HEK293 (cell line): Measurements from ENCODE around the gene EEF2KMT.
A peak's percentile ranks its signal among the peaks of the same experiment; 100 is the strongest.

Experiments
- GLIS1 ChIP-seq: fragments of 450-650 bp; formaldehyde crosslinking; IDR thresholded peaks from 2 replicates; pipeline ENCODE4 v1.5.1; 2016; ENCODE audit warnings: missing biosample characterization, missing genetic modification characterization
- GLIS2 ChIP-seq: fragments of 450-650 bp; formaldehyde crosslinking; IDR thresholded peaks from 2 replicates; pipeline ENCODE4 v1.5.1; 2016; ENCODE audit warnings: missing biosample characterization, missing genetic modification characterization
- HOXD13 ChIP-seq: sonication (generic); formaldehyde crosslinking; IDR thresholded peaks from 2 replicates; pipeline ENCODE4 v1.8.0; 2022; ENCODE audit warnings: missing genetic modification reagents, borderline replicate concordance
- KLF7 ChIP-seq: fragments of 450-650 bp; formaldehyde crosslinking; IDR thresholded peaks from 2 replicates; pipeline ENCODE4 v1.5.1; 2016; ENCODE audit warnings: missing biosample characterization, missing genetic modification characterization, borderline replicate concordance
- OSR2 ChIP-seq: fragments of 450-650 bp; formaldehyde crosslinking; IDR thresholded peaks from 2 replicates; pipeline ENCODE4 v1.5.1; 2016; ENCODE audit warnings: missing biosample characterization, missing genetic modification characterization
- PRDM1 ChIP-seq: fragments of 450-650 bp; formaldehyde crosslinking; IDR thresholded peaks from 2 replicates; pipeline ENCODE4; 2016; ENCODE audit warnings: missing biosample characterization, missing genetic modification characterization
- RBAK ChIP-seq: fragments of 450-650 bp; formaldehyde crosslinking; IDR thresholded peaks from 2 replicates; pipeline ENCODE4 v1.5.1; 2016; ENCODE audit warnings: missing biosample characterization, missing genetic modification characterization
- SP3 ChIP-seq: fragments of 450-650 bp; formaldehyde crosslinking; IDR thresholded peaks from 2 replicates; pipeline ENCODE4 v1.5.1; 2016; ENCODE audit warnings: missing biosample characterization, missing genetic modification characterization
- TRIM28 ChIP-seq: IDR thresholded peaks from 2 replicates; pipeline ENCODE4 v1.6.1; 2011; ENCODE audit warnings: low read length, control low read depth, borderline replicate concordance
- ZBTB20 ChIP-seq: fragments of 450-650 bp; formaldehyde crosslinking; IDR thresholded peaks from 2 replicates; pipeline ENCODE4 v1.5.1; 2016; ENCODE audit warnings: missing biosample characterization, missing genetic modification characterization
- ZBTB21 ChIP-seq: fragments of 450-650 bp; formaldehyde crosslinking; IDR thresholded peaks from 2 replicates; pipeline ENCODE4 v1.5.1; 2017; ENCODE audit warnings: missing biosample characterization, missing genetic modification characterization
- ZBTB48 ChIP-seq: fragments of 450-650 bp; formaldehyde crosslinking; IDR thresholded peaks from 2 replicates; pipeline ENCODE4 v1.5.1; 2016; ENCODE audit warnings: missing biosample characterization, missing genetic modification characterization
- ZBTB49 ChIP-seq: fragments of 450-650 bp; formaldehyde crosslinking; IDR thresholded peaks from 2 replicates; pipeline ENCODE4 v1.5.1; 2016; ENCODE audit warnings: missing biosample characterization, missing genetic modification characterization, low read depth
- ZBTB8A ChIP-seq: fragments of 450-650 bp; formaldehyde crosslinking; IDR thresholded peaks from 2 replicates; pipeline ENCODE4 v1.5.1; 2016; ENCODE audit warnings: missing biosample characterization, missing genetic modification characterization
- ZIC2 ChIP-seq: fragments of 450-650 bp; formaldehyde crosslinking; IDR thresholded peaks from 2 replicates; pipeline ENCODE4 v1.5.1; 2016; ENCODE audit warnings: missing biosample characterization, missing genetic modification characterization
- ZNF114 ChIP-seq: fragments of 450-650 bp; formaldehyde crosslinking; IDR thresholded peaks from 2 replicates; pipeline ENCODE4 v1.5.0; 2017; ENCODE audit warnings: missing biosample characterization, missing genetic modification characterization
- ZNF146 ChIP-seq: fragments of 450-650 bp; formaldehyde crosslinking; IDR thresholded peaks from 2 replicates; pipeline ENCODE4 v1.5.1; 2016; ENCODE audit warnings: missing biosample characterization, missing genetic modification characterization
- ZNF16 ChIP-seq: fragments of 450-650 bp; formaldehyde crosslinking; IDR thresholded peaks from 2 replicates; pipeline ENCODE4 v1.5.1; 2016; ENCODE audit warnings: low read depth, missing biosample characterization, missing genetic modification characterization
- ZNF2 ChIP-seq: fragments of 450-650 bp; formaldehyde crosslinking; IDR thresholded peaks from 2 replicates; pipeline ENCODE4 v1.5.1; 2016; ENCODE audit warnings: missing biosample characterization, missing genetic modification characterization
- ZNF248 ChIP-seq: fragments of 450-650 bp; formaldehyde crosslinking; IDR thresholded peaks from 2 replicates; pipeline ENCODE4 v1.5.1; 2017; ENCODE audit warnings: missing biosample characterization, missing genetic modification characterization
- ZNF266 ChIP-seq: fragments of 450-650 bp; formaldehyde crosslinking; IDR thresholded peaks from 2 replicates; pipeline ENCODE4 v1.5.1; 2016; ENCODE audit warnings: missing biosample characterization, missing genetic modification characterization, low read depth
- ZNF324 ChIP-seq: fragments of 450-650 bp; formaldehyde crosslinking; IDR thresholded peaks from 2 replicates; pipeline ENCODE4 v1.5.1; 2016; ENCODE audit warnings: missing biosample characterization, missing genetic modification characterization
- ZNF350 ChIP-seq: fragments of 450-650 bp; formaldehyde crosslinking; IDR thresholded peaks from 2 replicates; pipeline ENCODE4 v1.5.0; 2017; ENCODE audit warnings: missing biosample characterization, mild to moderate bottlenecking, missing genetic modification characterization
- ZNF366 ChIP-seq: fragments of 450-650 bp; formaldehyde crosslinking; conservative IDR thresholded peaks from 2 replicates; pipeline ENCODE4 v1.5.1; 2016; ENCODE audit warnings: missing biosample characterization, missing genetic modification characterization
- ZNF391 ChIP-seq: fragments of 450-650 bp; formaldehyde crosslinking; IDR thresholded peaks from 2 replicates; pipeline ENCODE4 v1.5.1; 2016; ENCODE audit warnings: low read depth, missing biosample characterization, missing genetic modification characterization, borderline replicate concordance
- ZNF394 ChIP-seq: fragments of 450-650 bp; formaldehyde crosslinking; IDR thresholded peaks from 2 replicates; pipeline ENCODE4 v1.5.1; 2016; ENCODE audit warnings: missing biosample characterization, missing genetic modification characterization, mild to moderate bottlenecking, moderate library complexity, borderline replicate concordance
- ZNF416 ChIP-seq: fragments of 450-650 bp; formaldehyde crosslinking; IDR thresholded peaks from 2 replicates; pipeline ENCODE4 v1.5.1; 2016; ENCODE audit warnings: missing biosample characterization, missing genetic modification characterization
- ZNF488 ChIP-seq: fragments of 450-650 bp; formaldehyde crosslinking; IDR thresholded peaks from 2 replicates; pipeline ENCODE4 v1.5.1; 2016; ENCODE audit warnings: missing biosample characterization, missing genetic modification characterization
- ZNF510 ChIP-seq: fragments of 450-650 bp; formaldehyde crosslinking; IDR thresholded peaks from 2 replicates; pipeline ENCODE4 v1.5.1; 2018; ENCODE audit warnings: mild to moderate bottlenecking, missing genetic modification characterization, missing biosample characterization; ENCODE audit not compliant: insufficient replicate concordance
- ZNF521 ChIP-seq: fragments of 450-650 bp; formaldehyde crosslinking; IDR thresholded peaks from 2 replicates; pipeline ENCODE4 v1.5.1; 2017; ENCODE audit warnings: missing biosample characterization, mild to moderate bottlenecking, missing genetic modification characterization
- ZNF544 ChIP-seq: fragments of 450-650 bp; formaldehyde crosslinking; IDR thresholded peaks from 2 replicates; pipeline ENCODE4 v1.5.0; 2017; ENCODE audit warnings: missing biosample characterization, missing genetic modification characterization
- ZNF621 ChIP-seq: fragments of 450-650 bp; formaldehyde crosslinking; IDR thresholded peaks from 2 replicates; pipeline ENCODE4 v1.5.1; 2017; ENCODE audit warnings: missing biosample characterization, missing genetic modification characterization
- ZNF624 ChIP-seq: fragments of 450-650 bp; formaldehyde crosslinking; IDR thresholded peaks from 2 replicates; pipeline ENCODE4 v1.5.1; 2017; ENCODE audit warnings: missing biosample characterization, missing genetic modification characterization
- ZNF626 ChIP-seq: fragments of 450-650 bp; sonication (Bioruptor Pico); formaldehyde crosslinking; IDR thresholded peaks from 2 replicates; pipeline ENCODE4 v1.5.1; 2018; ENCODE audit warnings: missing biosample characterization, missing genetic modification characterization, inconsistent platforms
- ZNF660 ChIP-seq: fragments of 450-650 bp; IDR thresholded peaks from 2 replicates; pipeline ENCODE4 v1.5.1; 2018; ENCODE audit warnings: missing biosample characterization, mild to moderate bottlenecking, missing genetic modification characterization
- ZNF664 ChIP-seq: fragments of 450-650 bp; formaldehyde crosslinking; IDR thresholded peaks from 2 replicates; pipeline ENCODE4 v1.5.1; 2016; ENCODE audit warnings: missing biosample characterization, missing genetic modification characterization
- ZNF747 ChIP-seq: fragments of 450-650 bp; formaldehyde crosslinking; IDR thresholded peaks from 2 replicates; pipeline ENCODE4 v1.5.1; 2016; ENCODE audit warnings: missing biosample characterization, missing genetic modification characterization
- ZNF776 ChIP-seq: fragments of 450-650 bp; formaldehyde crosslinking; IDR thresholded peaks from 2 replicates; pipeline ENCODE4 v1.5.0; 2017; ENCODE audit warnings: missing biosample characterization, missing genetic modification characterization, borderline replicate concordance
- ZNF785 ChIP-seq: fragments of 450-650 bp; formaldehyde crosslinking; IDR thresholded peaks from 2 replicates; pipeline ENCODE4 v1.5.1; 2016; ENCODE audit warnings: missing biosample characterization, missing genetic modification characterization
- ZNF792 ChIP-seq: fragments of 450-650 bp; formaldehyde crosslinking; IDR thresholded peaks from 2 replicates; pipeline ENCODE4 v1.5.1; 2016; ENCODE audit warnings: missing biosample characterization, missing genetic modification characterization
- ZNF837 ChIP-seq: fragments of 450-650 bp; formaldehyde crosslinking; IDR thresholded peaks from 2 replicates; pipeline ENCODE4 v1.5.1; 2016; ENCODE audit warnings: missing biosample characterization, missing genetic modification characterization
- ZSCAN30 ChIP-seq: fragments of 450-650 bp; IDR thresholded peaks from 2 replicates; pipeline ENCODE4 v1.5.1; 2018; ENCODE audit warnings: missing biosample characterization, mild to moderate bottlenecking, missing genetic modification characterization, moderate library complexity

EEF2KMT gene

GRCh38 chr16:5071681-5072333 lies 25.8 kb downstream of the EEF2KMT start, which contains the start of gene ALG1 (continued):
- 0 out of 2 replicates have a peak, but pooled peaks have one; percentile 8 for TF ChIP-seq ZSCAN30 (tag by site-specific recombination)
- TF ChIP-seq ZNF621 (tag by site-specific recombination), result no peak
- no peak for TF ChIP-seq KLF7 (tag by site-specific recombination)
- TF ChIP-seq ZNF248, result no peak
- TF ChIP-seq ZNF394 (tag by site-specific recombination), result no peak; the same call in 1 of the 2 replicates
- TF ChIP-seq TRIM28, result no peak
- TF ChIP-seq OSR2 (tag by site-specific recombination), result no peak
- TF ChIP-seq ZNF521 (tag by site-specific recombination), result no peak
- TF ChIP-seq GLIS2 (tag by site-specific recombination), result no peak
- 0 out of 2 replicates have a peak, but pooled peaks have one; percentile 64 for TF ChIP-seq ZNF792 (tag by site-specific recombination)
- no peak for TF ChIP-seq ZNF544 (tag by site-specific recombination)
- TF ChIP-seq ZNF146, result 0 out of 2 replicates have a peak, but pooled peaks have one; percentile 16
- peak; percentile 79; the same call in 1 of the 2 replicates for TF ChIP-seq ZNF324 (tag by site-specific recombination)
- TF ChIP-seq ZNF114 (tag by site-specific recombination), result no peak
- TF ChIP-seq ZNF350 (tag by site-specific recombination), result no peak
- peak; percentile 62 for TF ChIP-seq SP3 (tag by site-specific recombination)
- TF ChIP-seq ZBTB48 (tag by site-specific recombination), result 0 out of 2 replicates have a peak, but pooled peaks have one; percentile 13
- TF ChIP-seq ZBTB21 (tag by site-specific recombination), result no peak
- no peak for TF ChIP-seq ZNF837 (tag by site-specific recombination)
- no peak for TF ChIP-seq ZNF16 (tag by site-specific recombination)
- TF ChIP-seq ZBTB49 (tag by site-specific recombination), result no peak
- no peak for TF ChIP-seq ZNF266 (tag by site-specific recombination)
- 0 out of 2 replicates have a peak, but pooled peaks have one; percentile 77 for TF ChIP-seq ZNF391
- TF ChIP-seq ZNF2 (tag by site-specific recombination), result peak; percentile 74
- no peak for TF ChIP-seq ZNF785 (tag by site-specific recombination)
- no peak for TF ChIP-seq ZIC2 (tag by site-specific recombination)
- TF ChIP-seq ZNF626 (tag by site-specific recombination), result no peak
- no peak for TF ChIP-seq ZNF776 (tag by site-specific recombination)
- 0 out of 2 replicates have a peak, but pooled peaks have one; percentile 6 for TF ChIP-seq ZBTB8A
- TF ChIP-seq PRDM1 (tag by site-specific recombination), result no peak
- peak; percentile 57; the same call in 1 of the 2 replicates for TF ChIP-seq ZNF660 (tag by site-specific recombination)
- TF ChIP-seq GLIS1, result 0 out of 2 replicates have a peak, but pooled peaks have one; percentile 11
- no peak for TF ChIP-seq ZNF664 (tag by site-specific recombination)
- TF ChIP-seq ZNF747 (tag by site-specific recombination), result no peak
- TF ChIP-seq ZNF416 (tag by site-specific recombination), result no peak
- TF ChIP-seq HOXD13 (CRISPR knock-in tag), result 0 out of 2 replicates have a peak, but pooled peaks have one; percentile 34
- TF ChIP-seq ZBTB20 (tag by site-specific recombination), result peak; percentile 35; the same call in 1 of the 2 replicates
- TF ChIP-seq ZNF366 (tag by site-specific recombination), result no peak
- TF ChIP-seq ZNF488, result no peak
- no peak for TF ChIP-seq RBAK (tag by site-specific recombination)
- TF ChIP-seq ZNF624 (tag by site-specific recombination), result no peak
- TF ChIP-seq ZNF510 (tag by site-specific recombination), result no peak
